HL-60 (cell line): ENCODE results near the gene KMT5C.

Experiments
- CTCF ChIP-seq: IDR thresholded peaks from one replicate; pipeline ENCODE4 v1.5.1; 2011; ENCODE audit warnings: low read length, control low read depth, inconsistent platforms; ENCODE audit not compliant: insufficient read depth
- GABPA ChIP-seq: IDR thresholded peaks from 2 replicates; pipeline ENCODE4 v1.6.1; 2012; ENCODE audit warnings: low read depth
- POLR2AphosphoS5 ChIP-seq: IDR thresholded peaks from 2 replicates; pipeline ENCODE4 v1.6.1; 2012; ENCODE audit warnings: low read depth
- REST ChIP-seq: IDR thresholded peaks from 2 replicates; pipeline ENCODE4 v1.6.1; 2012; ENCODE audit warnings: low read depth; ENCODE audit not compliant: insufficient replicate concordance
- SPI1 ChIP-seq: IDR thresholded peaks from 2 replicates; pipeline ENCODE4 v1.6.1; 2012; ENCODE audit warnings: low read depth, mild to moderate bottlenecking, borderline replicate concordance

GRCh38 chr19:55386493-55386971 lies 46.9 kb downstream of the KMT5C start:
- no peak for TF ChIP-seq CTCF
- TF ChIP-seq POLR2AphosphoS5: no peak
- no peak for TF ChIP-seq REST
- no peak for TF ChIP-seq SPI1
- TF ChIP-seq GABPA: no peak
